GM12892 (cell line): Measurements from ENCODE around the gene FKBP2.

Source experiments
- DNase-seq: peaks from one replicate; pipeline ENCODE4 v3.0.0; 2011; ENCODE audit not compliant: insufficient read length
- FAIRE-seq: peaks from 2 replicates; lab custom pipeline; 2011; peaks lifted over from hg19 to GRCh38; lab: Jason Lieb, UNC
- POLR2A ChIP-seq: IDR thresholded peaks from 2 replicates; pipeline ENCODE4 v1.6.1; 2011; ENCODE audit warnings: low read depth, low read length, control low read depth
- POLR2AphosphoS5 ChIP-seq: IDR thresholded peaks from 2 replicates; pipeline ENCODE4 v1.6.1; 2011; ENCODE audit warnings: low read depth, low read length, control low read depth
- TAF1 ChIP-seq: IDR thresholded peaks from 2 replicates; pipeline ENCODE4 v1.6.1; 2011; ENCODE audit warnings: low read depth, mild to moderate bottlenecking, control low read depth, low read length, borderline replicate concordance

Gene FKBP2

DNA sequence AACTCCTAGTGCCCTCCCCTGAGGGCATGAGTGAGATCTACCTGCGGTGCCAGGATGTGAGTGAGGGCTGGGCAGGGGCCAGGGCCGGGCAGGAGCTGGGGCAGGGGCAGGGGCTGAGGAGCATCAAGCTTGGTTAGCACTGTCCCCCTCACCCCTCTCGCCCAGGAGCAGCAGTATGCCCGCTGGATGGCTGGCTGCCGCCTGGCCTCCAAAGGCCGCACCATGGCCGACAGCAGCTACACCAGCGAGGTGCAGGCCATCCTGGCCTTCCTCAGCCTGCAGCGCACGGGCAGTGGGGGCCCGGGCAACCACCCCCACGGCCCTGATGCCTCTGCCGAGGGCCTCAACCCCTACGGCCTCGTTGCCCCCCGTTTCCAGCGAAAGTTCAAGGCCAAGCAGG is 20.6 kb upstream of the FKBP2 start:
- TF ChIP-seq POLR2A: no peak
- TF ChIP-seq TAF1: no peak
- TF ChIP-seq POLR2AphosphoS5: 0 out of 2 replicates have a peak, but pooled peaks have one; percentile 9
- FAIRE-seq (no peak), DNase-seq (no peak)

DNA sequence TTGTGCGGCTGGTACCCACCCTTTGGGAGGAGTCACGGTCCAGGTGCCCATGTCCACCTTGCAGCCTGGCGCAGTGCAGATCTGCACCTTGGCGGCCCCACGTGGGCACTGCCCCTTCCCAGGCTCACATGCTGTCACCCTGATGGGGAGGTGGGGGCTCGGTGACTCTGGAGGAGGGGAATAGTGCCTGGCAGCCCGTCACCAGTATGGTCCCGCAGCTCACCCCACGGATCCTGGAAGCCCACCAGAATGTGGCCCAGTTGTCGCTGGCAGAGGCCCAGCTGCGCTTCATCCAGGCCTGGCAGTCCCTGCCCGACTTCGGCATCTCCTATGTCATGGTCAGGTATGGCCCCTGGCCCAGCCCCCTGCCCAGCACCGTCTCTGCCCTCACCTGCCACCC is 20.1 kb upstream of the FKBP2 start:
- FAIRE-seq (no peak), DNase-seq (no peak)
- TF ChIP-seq POLR2A (no peak), TAF1 (no peak), POLR2AphosphoS5 (no peak)

DNA sequence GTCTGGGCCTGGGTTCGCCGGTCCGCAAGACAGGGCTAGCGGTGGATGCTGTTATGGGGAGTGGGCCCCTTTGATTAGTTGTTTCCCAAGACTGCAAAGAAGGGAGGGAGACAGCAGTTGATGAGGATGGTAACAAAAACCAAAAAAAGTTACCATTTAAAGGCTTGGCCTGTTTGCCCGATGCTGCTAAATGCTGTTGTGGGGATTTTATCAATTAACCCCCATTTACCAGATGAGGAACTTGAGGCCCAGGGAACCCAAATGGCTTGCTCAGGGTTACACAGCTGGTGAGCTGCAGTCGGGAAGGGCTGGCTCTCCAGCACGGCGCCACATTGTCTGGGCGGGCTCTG is 18.3 kb upstream of the FKBP2 start:
- no peak for FAIRE-seq
- no peak for TF ChIP-seq POLR2A
- DNase-seq: no peak

DNA sequence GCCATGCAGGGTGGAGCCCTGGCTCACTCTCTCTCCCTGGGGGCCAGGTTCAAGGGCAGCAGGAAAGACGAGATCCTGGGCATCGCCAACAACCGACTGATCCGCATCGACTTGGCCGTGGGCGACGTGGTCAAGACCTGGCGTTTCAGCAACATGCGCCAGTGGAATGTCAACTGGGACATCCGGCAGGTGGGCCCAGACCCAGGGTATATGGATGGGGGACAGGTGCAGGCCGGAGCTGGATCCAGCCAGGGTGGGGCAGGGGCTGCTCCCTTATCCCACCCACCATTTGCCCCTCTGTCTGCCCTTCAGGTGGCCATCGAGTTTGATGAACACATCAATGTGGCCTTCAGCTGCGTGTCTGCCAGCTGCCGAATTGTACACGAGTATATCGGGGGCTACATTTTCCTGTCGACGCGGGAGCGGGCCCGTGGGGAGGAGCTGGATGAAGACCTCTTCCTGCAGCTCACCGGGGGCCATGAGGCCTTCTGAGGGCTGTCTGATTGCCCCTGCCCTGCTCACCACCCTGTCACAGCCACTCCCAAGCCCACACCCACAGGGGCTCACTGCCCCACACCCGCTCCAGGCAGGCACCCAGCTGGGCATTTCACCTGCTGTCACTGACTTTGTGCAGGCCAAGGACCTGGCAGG is 17.8 kb upstream of the FKBP2 start:
- no peak for DNase-seq

DNA sequence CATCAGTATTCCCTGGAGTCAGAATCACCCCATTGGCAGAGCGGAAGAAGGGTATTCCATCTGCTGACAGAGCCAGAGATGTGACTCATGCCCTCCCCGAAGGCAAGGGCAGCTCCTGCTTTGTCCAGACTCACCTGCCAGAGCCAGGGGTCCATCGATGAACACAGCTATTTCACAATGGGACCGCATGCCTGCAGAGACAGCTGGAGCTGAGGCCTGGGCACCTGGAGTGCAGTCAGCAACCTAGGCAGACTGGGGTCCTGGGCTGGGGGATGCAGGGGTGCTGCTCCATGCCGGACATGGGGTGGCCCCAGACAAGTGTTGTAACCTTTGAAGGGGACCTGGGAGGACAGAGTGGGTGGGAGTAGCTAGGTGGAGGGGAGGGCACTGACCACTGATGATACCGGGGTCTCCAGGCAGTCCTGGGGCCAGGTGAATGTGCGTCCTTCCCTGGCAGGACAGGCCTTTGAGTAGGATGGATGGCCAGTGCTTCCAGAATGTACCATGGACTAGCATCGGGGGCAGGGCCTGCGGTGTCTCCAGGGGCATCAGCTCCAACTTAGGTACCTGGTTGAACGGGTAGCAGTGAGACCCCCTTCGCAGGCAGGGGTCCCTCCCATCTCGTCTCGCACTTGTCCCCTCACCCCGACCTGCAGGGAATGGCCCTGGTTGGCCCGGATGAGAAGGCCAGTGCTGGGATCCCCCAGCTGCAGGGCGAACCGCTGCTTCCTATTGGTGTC is 16.6 kb upstream of the FKBP2 start:
- TF ChIP-seq POLR2A (peak; percentile 70), POLR2AphosphoS5 (peak; percentile 72), TAF1 (no peak)
- peak; percentile 30 for FAIRE-seq
- DNase-seq: no peak

More for the DNA sequence above, 17.8 kb upstream of the FKBP2 start:
- peak; percentile 38 for FAIRE-seq
- TF ChIP-seq POLR2A: no peak
- TF ChIP-seq POLR2AphosphoS5: peak; percentile 76; the same call in 1 of the 2 replicates

DNA sequence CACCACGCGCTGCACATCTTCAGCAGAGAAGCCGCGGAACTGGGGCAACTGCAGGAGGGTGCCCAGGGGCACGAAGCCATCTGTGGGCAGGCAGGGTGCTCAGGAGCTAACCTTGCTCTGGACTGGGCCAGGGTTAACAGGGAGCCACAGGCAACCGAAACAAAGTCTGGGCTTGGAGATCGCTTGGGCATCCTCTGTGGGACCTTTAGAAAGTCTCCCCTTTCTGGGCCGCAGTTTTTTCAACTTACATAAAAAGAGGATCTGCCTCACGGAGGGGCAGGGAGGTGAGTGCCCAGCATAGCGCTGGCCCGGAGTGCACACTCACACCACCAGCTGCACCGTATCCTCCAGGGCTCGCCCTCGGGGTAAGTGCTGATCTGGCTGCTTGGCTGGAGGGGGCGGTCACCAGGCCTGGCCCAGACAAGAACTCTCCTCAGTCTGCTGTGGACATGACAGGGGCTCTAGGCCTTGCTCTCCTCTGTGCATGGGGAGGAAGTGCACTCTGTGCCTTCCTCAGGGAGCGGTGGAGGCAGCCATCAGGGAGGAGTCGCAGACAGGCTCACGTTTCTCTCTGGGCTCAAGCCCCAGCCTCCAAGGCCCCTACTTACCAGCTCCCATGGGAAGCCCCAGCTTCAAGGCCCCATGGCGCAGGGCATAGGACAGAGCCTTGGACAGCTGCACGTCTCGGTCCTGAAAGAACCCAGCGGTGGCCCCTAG is 15.8 kb upstream of the FKBP2 start:
- FAIRE-seq (peak; percentile 84), DNase-seq (no peak)
- TF ChIP-seq TAF1: no peak
- 0 out of 2 replicates have a peak, but pooled peaks have one; percentile 52 for TF ChIP-seq POLR2A

DNA sequence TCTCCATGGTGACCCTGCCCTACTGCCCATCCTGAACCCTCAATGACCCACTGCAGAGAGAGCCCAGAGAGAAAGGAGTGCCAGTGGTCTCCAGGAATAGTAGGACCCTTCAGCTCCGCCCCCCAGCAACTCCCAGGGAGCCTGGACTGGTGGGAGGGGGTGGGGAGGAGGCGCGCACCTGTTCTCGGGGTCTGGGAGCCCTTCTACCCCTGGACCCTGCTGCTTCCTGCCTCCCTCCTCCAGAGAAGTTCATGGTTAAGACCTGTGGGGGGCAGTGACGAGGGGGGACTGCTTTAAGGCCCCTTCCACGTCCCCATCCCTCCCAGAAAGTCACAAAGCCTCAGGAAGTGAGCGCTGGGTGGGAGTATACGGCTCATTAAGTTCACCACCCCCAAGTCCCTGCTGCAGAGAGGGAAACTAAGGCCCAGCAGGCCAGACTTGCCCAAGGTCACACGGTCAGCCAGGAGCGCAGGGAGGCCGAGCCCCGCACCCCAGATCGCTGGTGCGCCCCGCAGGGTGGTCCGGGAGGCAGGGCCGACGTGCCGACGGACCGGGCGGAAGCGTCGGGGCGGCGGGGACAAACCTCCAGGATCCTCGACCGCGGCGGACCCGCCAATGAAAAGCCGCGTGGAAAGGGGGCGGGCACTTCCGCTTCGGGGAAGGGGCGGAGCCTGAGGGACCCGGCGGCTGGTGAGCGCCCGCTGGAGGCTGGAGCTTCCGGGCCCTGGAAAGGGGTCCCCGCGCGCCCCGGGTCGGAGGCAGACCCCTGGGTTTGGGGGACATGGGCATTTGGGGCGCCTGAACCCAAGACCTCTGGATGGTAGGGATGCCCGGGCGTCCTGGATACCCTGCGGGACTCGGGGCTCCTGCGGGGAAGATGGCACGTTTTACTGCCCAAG is 15.0 kb upstream of the FKBP2 start, which contains the start of the genes NUDT22 and TRPT1:
TSS of gene NUDT22 (plus strand) at position 667 of the 899 bp plus-strand sequence. CDS start 379 bp downstream, outside the sequence.
TSS of gene TRPT1 (minus strand) at position 579 of the 899 bp plus-strand sequence. CDS start at position 253, 326 bp downstream.
- peak; percentile 96 for DNase-seq
- FAIRE-seq: peak; percentile 92
- TF ChIP-seq POLR2A (peak; percentile 77; the same call in 1 of the 2 replicates), POLR2AphosphoS5 (peak; percentile 49; the same call in 1 of the 2 replicates), TAF1 (no peak)

DNA sequence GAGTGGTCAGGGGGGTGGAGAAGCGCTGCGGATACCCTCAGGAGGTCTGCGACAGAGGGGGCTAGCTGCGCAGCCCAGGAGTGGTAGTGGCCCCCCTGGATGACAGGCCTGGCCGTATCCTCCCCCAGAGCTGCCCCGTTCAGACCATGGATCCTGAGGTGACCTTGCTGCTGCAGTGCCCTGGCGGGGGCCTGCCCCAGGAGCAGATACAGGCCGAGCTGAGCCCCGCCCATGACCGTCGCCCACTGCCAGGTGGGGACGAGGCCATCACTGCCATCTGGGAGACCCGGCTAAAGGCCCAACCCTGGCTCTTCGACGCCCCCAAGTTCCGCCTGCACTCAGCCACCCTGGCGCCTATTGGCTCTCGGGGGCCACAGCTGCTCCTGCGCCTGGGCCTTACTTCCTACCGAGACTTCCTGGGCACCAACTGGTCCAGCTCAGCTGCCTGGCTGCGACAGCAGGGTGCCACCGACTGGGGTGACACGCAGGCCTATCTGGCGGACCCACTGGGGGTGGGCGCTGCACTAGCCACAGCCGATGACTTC is 14.3 kb upstream of the FKBP2 start:
- TF ChIP-seq TAF1 (no peak), POLR2A (no peak), POLR2AphosphoS5 (no peak)
- FAIRE-seq (no peak), DNase-seq (peak; percentile 77)

DNA sequence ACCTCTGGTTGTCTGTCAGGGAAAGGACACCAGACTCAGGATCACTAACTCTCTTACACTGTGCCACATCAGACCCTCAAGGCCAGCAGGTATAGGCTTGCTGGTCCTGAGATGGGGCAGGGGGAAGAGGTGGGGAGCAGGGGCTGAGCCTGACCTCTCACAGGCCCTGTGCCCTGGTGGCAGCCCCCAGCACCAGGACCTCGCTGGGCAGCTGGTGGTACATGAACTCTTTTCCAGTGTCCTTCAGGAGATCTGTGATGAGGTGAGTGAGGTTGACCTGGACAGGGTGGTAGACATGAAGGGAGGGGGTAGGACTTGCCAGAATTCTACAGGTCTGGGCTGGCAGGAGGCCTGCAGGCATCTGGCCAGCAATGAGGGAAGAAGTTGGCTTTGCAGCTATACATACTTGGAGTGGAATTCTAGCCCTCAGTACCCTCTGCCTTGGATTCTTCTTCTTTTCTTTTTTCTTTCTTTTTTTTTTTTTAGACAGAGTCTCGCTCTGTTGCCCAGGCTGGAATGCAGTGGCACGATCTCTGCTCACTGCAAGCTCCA is 13.4 kb upstream of the FKBP2 start:
- TF ChIP-seq POLR2A (no peak), POLR2AphosphoS5 (no peak), TAF1 (no peak)
- no peak for DNase-seq

DNA sequence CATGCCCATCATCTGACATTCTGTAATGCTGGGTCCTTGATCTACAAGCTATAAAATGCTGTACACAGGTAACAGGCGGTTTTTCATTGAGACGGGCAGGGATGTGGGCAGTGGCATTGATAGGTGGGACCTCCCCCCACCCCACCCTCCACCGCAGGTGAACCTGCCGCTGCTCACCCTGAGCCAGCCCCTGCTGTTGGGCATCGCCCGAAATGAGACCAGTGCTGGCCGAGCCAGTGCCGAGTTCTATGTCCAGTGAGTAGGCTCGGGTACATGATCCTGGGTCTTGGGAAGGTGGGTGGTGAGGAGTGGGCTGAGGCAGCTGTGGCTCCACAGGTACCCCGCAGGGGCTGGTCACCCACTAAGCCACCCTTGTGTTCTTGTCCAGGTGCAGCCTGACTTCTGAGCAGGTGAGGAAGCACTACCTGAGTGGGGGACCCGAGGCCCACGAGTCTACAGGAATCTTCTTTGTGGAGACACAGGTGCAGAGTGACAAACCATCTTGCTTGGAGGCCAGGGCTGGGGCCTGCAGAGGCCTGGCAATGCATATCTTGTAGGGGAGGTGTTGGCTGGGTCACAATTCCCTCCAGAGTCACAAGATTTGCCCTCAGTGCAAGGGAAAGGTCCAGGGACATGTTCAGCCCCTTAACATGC is 11.7 kb upstream of the FKBP2 start:
- no peak for FAIRE-seq
- no peak for DNase-seq
- TF ChIP-seq POLR2AphosphoS5 (no peak), TAF1 (no peak), POLR2A (no peak)

More for the DNA sequence above, 13.4 kb upstream of the FKBP2 start:
- no peak for FAIRE-seq
